Heart left ventricle (tissue), 16 donors: ENCODE measurements around the gene OR11G2. TPM values are rescaled to one million over a fixed set of nuclear protein-coding genes. Genes with fewer than 3 reads are reported as not detected.
"Not testable (repeated sequence)": the region's sequence is repeated elsewhere in the genome, so short reads cannot be mapped to it uniquely, and the experiment has no call there.

Experiments used
- ATAC-seq, 4 donors: fragments of 200-7000 bp; cut with Tn5 transposase; one replicate each; pipeline ENCODE4 v1.9.1; 2020 to 2022; ENCODE audit warnings: moderate library complexity in 4 of 4, mild to moderate bottlenecking in 3 of 4, moderate number of reproducible peaks in 1 of 4
- DNase-seq, 5 donors: peaks; one replicate each; pipeline ENCODE4 v3.0.0-alpha.2; 2020
- H3K27ac ChIP-seq, 12 donors: fragments of 200-600 bp; sonication (generic) in 4 of 12; one replicate each; pipeline versions ENCODE4 v1.5.0 to v1.8.0; 2016 to 2022; ENCODE audit warnings: mild to moderate bottlenecking in 2 of 12
- H3K27me3 ChIP-seq, 9 donors: fragments of 200-600 bp; sonication (generic) in 2 of 9; one replicate each; pipeline versions ENCODE4 v1.5.1 to v1.8.0; 2016 to 2022; ENCODE audit warnings: mild to moderate bottlenecking in 3 of 9
- H3K36me3 ChIP-seq, 9 donors: fragments of 200-600 bp; sonication (generic) in 2 of 9; one replicate each; pipeline versions ENCODE4 v1.5.0 to v1.8.0; 2018 to 2022; ENCODE audit warnings: mild to moderate bottlenecking in 2 of 9
- H3K4me1 ChIP-seq, 12 donors: fragments of 200-600 bp; sonication (generic) in 4 of 12; one replicate each; pipeline versions ENCODE4 v1.5.0 to v1.8.0; 2016 to 2022; ENCODE audit warnings: mild to moderate bottlenecking in 3 of 12
- H3K4me3 ChIP-seq, 12 donors: fragments of 200-600 bp; sonication (generic) in 4 of 12; one replicate each; pipeline versions ENCODE4 v1.5.0 to v1.8.0; 2017 to 2022; ENCODE audit warnings: mild to moderate bottlenecking in 9 of 12, moderate library complexity in 4 of 12
- H3K9me3 ChIP-seq, 12 donors: fragments of 200-600 bp; sonication (generic) in 4 of 12; one replicate each; pipeline versions ENCODE4 v1.5.0 to v1.8.0; 2016 to 2022; ENCODE audit warnings: mild to moderate bottlenecking in 1 of 12
- CTCF ChIP-seq, 12 donors: fragments of 200-600 bp; sonication (generic) in 4 of 12; IDR thresholded peaks; one replicate each; pipeline versions ENCODE4 v1.5.0 to v1.8.0; 2018 to 2022; ENCODE audit warnings: antibody characterized with exemption in 12 of 12, mild to moderate bottlenecking in 5 of 12
- POLR2A ChIP-seq, 2 donors: fragments of 450-650 bp; IDR thresholded peaks; one replicate each; pipeline ENCODE4 v1.6.1; 2017; ENCODE audit warnings: antibody characterized with exemption in 2 of 2, mild to moderate bottlenecking in 2 of 2, moderate library complexity in 2 of 2
- WGBS, 4 donors: extraction: QIAGEN DNeasy Blood & Tissue Kit in 2 of 4; methylation state at CpG; one replicate each; pipeline versions ENCODE4 v1.1.5 to v1.1.7; 2013 to 2018; 5-methylcytosine and 5-hydroxymethylcytosine counted together
- intact Hi-C, 10 donors: fragments of 100-400 bp; cut with DNase I; formaldehyde crosslinking; loops; one replicate each; pipeline versions ENCODE4 v1.11.1 to v1.14.2; 2022
- polyA plus RNA-seq, 2 donors: library from polyadenylated mRNA; stranded (reverse); fragments of 200-250 nt; gene quantifications; one replicate each; pipeline ENCODE4 v1.2.3, GENCODE V29; 2013
- total RNA-seq, 9 donors: library from RNA; depleted of rRNA in 2 of 9; stranded (reverse); fragments of >200 nt in 2 of 9; fragmentation: NEBNext Ultra II Directional in 3 of 9; extraction: Animal tissue kit (Norgen Biotek cat#: 25700) in 3 of 9; gene quantifications; one replicate each; pipeline versions ENCODE4 v1.1.0 to v1.2.4, GENCODE V29; 2016 to 2023
- donor health status: ischemic (EF 13 %, LVEDD 7.1; RV severe dilation, severe dysfunction).
- donor health status: healthy with polysubstance abuse.
- donor health status: DM: no; HTN: yes; CAD: no.
- donor health status: DM: no; HTN: no; CAD: no.
- donor health status: ischemic (EF 25% LVEDD 6.9; RV normal size, moderate dysfunction).
- donor health status: ischemic (EF 25% LVEDD 5.7; RV mildly dilated, moderate dysfunction).
- donor health status: healthy.
- donor health status: DM: yes; HTN: yes; CAD: no.
- donor health status: ischemic (EF 35%, LVEDD 5.7; RV mildly dilated, moderate dysfunction).
- donor health status: nonischemic (EF 11% LVEDD 7.7; RV severe dilation, severe dysfunction).
- donor health status: DM: yes; HTN: yes; CAD: no.
- donor health status: PGD.
- donor health status: ischemic (EF 29% LVEDD 5.4; RV normal size, mild dysfunction).
- donor health status: nonischemic (EF 23%, LVEDD 6.1; RV moderate dilation, normal function).

OR11G2 gene
- total and polyA plus RNA-seq, 11 donors: not detected

- intact Hi-C loops: no loop called here
- WGBS, 4 donors: 73 to 78% (median 76%) methylated on average over 3 of the region's 3 CpGs
Measured at GRCh38 chr14:20191396-20191795, 700 bp downstream of the OR11G2 start.

GRCh38 chr14:20194101-20194500 is 3.4 kb downstream of the OR11G2 start:
- DNase-seq: no peak
- TF ChIP-seq POLR2A (IDR thresholded peaks at IDR 0.05) (no peak), CTCF (IDR thresholded peaks at IDR 0.05) (no peak)
- Histone ChIP-seq H3K36me3 (no peaks in the 10 kb centered on the region), H3K4me1 (no peaks in the 10 kb centered on the region), H3K27ac (no peak overlapping the region), H3K27me3 (peaks cover 0 to 3% (median 0%) of the 10 kb centered on the region in 9 donors), H3K4me3 (no peak overlapping the region), H3K9me3 (no peaks in the 10 kb centered on the region)
- no peak for ATAC-seq
- intact Hi-C loops: no loop called here

More at GRCh38 chr14:20191396-20191795, 700 bp downstream of the OR11G2 start:
- no peak for DNase-seq
- Histone ChIP-seq H3K27ac (no peak overlapping the region), H3K4me3 (no peak overlapping the region), H3K27me3 (peaks cover 0 to 5% (median 0%) of the 10 kb centered on the region in 9 donors), H3K9me3 (no peaks in the 10 kb centered on the region), H3K4me1 (no peaks in the 10 kb centered on the region), H3K36me3 (no peaks in the 10 kb centered on the region)
- TF ChIP-seq POLR2A (IDR thresholded peaks at IDR 0.05) (no peak), CTCF (IDR thresholded peaks at IDR 0.05) (no peak)
- ATAC-seq: no peak

GRCh38 chr14:20195170-20195569 is 4.5 kb downstream of the OR11G2 start:
- intact Hi-C loops: not testable (repeated sequence)

GRCh38 chr14:20195911-20196310 is 5.2 kb downstream of the OR11G2 start:
- intact Hi-C loops: no loop called here
- no peak overlapping the region for H3K4me3 ChIP-seq
- H3K27ac ChIP-seq: no peak overlapping the region
- peaks cover 0 to 5% (median 0%) of the 10 kb centered on the region in 9 donors for H3K27me3 ChIP-seq
- 19 to 45% (median 29%) methylated on average over 2 of the region's 2 CpGs for WGBS, 4 donors
- no peaks in the 10 kb centered on the region for H3K4me1 ChIP-seq
- no peak for DNase-seq
- H3K36me3 ChIP-seq: no peaks in the 10 kb centered on the region
- ATAC-seq: no peak
- no peak for TF ChIP-seq CTCF (IDR thresholded peaks at IDR 0.05)
- no peak for TF ChIP-seq POLR2A (IDR thresholded peaks at IDR 0.05)
- H3K9me3 ChIP-seq: no peaks in the 10 kb centered on the region

More at GRCh38 chr14:20195170-20195569, 4.5 kb downstream of the OR11G2 start:
- not testable (repeated sequence) for H3K27me3 ChIP-seq, H3K36me3 ChIP-seq, H3K27ac ChIP-seq, H3K4me3 ChIP-seq, DNase-seq, ATAC-seq, H3K9me3 ChIP-seq, H3K4me1 ChIP-seq
- WGBS, 4 donors: 59 to 64% (median 61%) methylated on average over 6 of the region's 6 CpGs

GRCh38 chr14:20197459-20197858 is 6.8 kb downstream of the OR11G2 start:
- no peak overlapping the region for H3K27ac ChIP-seq
- H3K27me3 ChIP-seq: peaks cover 0 to 5% (median 0%) of the 10 kb centered on the region in 9 donors
- ATAC-seq: no peak
- no peak overlapping the region for H3K4me3 ChIP-seq
- TF ChIP-seq POLR2A (IDR thresholded peaks at IDR 0.05) (no peak), CTCF (IDR thresholded peaks at IDR 0.05) (no peak)
- WGBS, 4 donors: 70 to 86% (median 79%) methylated on average over 5 to 6 of the region's 6 CpGs
- intact Hi-C loops: no loop called here
- no peaks in the 10 kb centered on the region for H3K36me3 ChIP-seq
- DNase-seq: no peak
- H3K4me1 ChIP-seq: no peaks in the 10 kb centered on the region
- H3K9me3 ChIP-seq: no peaks in the 10 kb centered on the region
